Activated CD8-positive, alpha-beta memory T cell treated with anti-CD3 and anti-CD28 coated beads for 24 hours (primary cell): ENCODE data around the gene TSPO2.

ENCODE experiments used
- DNase-seq: peaks from one replicate; pipeline ENCODE4 v3.0.0-alpha.2; 2020

TSPO2 gene

DNA sequence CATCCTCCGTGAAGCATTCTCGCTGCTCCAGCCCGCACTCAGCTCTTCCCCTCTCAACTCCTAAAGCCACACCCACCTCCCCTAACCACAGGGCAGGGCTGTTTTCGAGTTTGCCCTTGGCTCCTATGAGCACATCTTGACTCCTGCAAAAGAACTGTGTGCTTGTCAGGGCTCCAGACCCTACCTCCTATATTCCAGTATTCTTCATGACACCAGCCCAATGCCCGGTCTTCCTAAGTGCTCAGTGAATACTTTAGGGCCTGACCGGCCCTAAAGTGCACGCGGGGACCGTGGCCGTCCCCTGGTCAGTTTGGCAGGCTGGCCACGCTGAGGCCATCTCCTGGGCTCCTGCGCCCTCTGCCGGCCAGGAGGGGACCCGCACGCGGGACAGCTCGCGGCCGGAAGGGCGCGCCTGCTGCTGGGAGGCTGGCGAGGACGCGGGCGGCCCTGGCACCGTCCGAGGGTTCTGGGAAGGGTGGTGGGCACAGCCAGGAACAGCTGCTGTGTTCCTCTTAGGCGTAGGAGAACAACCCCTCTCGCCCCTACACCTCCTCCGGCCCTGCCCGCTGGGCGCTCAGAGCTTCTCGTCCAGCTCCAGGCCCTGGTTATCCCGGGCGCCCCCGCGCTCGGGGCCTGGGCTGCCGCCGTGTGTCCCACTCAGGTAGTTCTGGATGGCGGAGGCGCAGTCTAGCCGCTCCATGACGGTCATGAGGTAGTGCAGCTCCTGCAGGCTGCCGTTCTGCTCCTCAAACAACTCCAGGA lies 14.3 kb upstream of the TSPO2 start:
- DNase-seq, result peak; percentile 94

- no peak for DNase-seq
Observed at GRCh38 chr6:41028561-41029412, 13.5 kb upstream of the TSPO2 start.

DNA sequence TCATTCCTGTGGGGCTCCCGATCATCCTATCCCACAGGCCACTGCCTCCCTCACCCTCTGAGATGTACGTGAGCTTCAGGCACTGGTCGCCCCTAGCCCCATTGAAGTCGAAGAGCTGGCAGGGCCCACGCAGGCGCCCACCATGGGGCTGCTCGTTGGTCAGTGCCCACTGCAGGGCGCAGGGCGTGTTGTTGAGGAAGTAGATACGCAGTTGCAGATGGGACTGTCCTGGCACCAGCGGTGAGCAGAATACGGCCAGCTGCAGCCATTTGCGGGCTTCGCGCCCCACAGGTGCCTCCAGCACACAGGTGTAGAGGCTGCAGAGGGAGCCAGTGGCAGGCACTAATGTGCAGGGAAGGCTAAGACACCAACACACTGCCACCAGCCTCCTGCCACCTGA lies 9.4 kb upstream of the TSPO2 start:
- DNase-seq, result no peak

GRCh38 chr6:41033776-41034175 lies 8.5 kb upstream of the TSPO2 start:
- DNase-seq, result no peak

- no peak for DNase-seq
Observed at GRCh38 chr6:41036186-41036585, 6.1 kb upstream of the TSPO2 start.

DNA sequence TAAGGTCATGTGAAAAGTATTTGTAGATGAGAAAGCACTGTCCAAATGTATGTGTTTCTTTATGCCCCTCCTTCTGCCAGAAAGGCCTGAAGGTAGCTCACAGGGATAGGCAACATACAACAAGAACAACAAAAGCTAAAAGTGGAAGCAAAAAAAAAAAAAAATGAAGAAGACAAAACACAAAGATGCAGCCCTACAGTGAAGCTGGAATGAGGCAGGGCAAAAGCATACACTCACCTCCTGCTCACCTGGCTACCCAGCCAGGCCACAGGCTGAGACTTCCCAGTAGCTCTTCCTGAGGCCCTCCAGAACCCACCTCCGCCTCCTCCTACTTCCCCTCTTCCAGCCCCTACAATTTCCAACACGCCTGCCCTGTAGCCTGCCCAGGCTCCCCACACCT lies 5.7 kb upstream of the TSPO2 start:
- no peak for DNase-seq

- no peak for DNase-seq
Observed at GRCh38 chr6:41037107-41037900, 5.0 kb upstream of the TSPO2 start.

- DNase-seq, result no peak
Observed at GRCh38 chr6:41038205-41038604, 4.1 kb upstream of the TSPO2 start.

DNA sequence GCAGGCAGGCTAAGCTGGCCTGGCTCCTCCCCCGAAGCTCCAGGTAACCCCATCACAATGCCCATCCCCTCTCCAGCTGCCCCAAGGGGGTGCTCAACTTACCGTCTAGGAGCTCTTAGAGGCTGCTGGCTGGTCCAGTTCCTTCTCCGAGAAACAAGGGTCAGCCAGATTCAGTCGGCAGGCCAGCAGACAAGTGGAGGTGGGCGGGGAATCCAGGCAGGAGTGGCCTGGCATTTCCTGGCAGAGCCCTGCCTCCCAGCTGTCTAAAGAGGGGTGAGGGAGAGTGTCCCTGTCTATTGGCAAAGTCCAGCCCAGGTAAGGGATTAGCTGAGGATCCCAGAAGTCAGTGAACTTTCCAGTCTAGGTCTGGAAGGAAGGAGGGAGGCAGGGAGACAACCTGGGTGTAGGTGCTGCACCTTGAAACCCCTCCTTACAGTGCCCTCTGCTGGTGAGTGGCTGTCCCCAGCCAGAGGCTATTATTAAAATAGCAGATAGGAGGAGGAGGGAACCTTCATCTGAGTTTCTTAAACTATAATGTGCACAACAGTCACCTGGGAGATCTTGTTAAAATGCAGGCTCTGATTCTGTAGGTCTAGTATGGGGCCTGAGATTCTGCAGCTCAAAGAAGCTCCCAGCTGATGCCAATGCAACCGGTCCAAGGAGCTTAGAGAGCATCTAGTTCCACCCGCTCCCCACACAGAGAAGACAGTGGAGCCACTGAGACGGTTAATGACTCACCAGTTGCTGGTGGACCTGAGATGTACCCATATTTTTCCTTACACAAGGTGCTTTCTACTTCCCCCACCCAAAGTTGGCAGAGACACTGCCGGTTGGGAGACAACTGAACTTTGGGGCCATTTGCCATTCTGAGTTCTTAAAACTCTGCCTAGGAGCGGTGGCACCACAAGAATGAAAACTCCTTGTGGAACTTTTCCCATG lies 2.9 kb upstream of the TSPO2 start, which contains the start of gene UNC5CL:
Gene UNC5CL (minus strand): TSS at position 162 of the 939 bp plus-strand sequence. CDS start 4,147 bp downstream, outside the sequence.
- DNase-seq, result peak; percentile 70

DNA sequence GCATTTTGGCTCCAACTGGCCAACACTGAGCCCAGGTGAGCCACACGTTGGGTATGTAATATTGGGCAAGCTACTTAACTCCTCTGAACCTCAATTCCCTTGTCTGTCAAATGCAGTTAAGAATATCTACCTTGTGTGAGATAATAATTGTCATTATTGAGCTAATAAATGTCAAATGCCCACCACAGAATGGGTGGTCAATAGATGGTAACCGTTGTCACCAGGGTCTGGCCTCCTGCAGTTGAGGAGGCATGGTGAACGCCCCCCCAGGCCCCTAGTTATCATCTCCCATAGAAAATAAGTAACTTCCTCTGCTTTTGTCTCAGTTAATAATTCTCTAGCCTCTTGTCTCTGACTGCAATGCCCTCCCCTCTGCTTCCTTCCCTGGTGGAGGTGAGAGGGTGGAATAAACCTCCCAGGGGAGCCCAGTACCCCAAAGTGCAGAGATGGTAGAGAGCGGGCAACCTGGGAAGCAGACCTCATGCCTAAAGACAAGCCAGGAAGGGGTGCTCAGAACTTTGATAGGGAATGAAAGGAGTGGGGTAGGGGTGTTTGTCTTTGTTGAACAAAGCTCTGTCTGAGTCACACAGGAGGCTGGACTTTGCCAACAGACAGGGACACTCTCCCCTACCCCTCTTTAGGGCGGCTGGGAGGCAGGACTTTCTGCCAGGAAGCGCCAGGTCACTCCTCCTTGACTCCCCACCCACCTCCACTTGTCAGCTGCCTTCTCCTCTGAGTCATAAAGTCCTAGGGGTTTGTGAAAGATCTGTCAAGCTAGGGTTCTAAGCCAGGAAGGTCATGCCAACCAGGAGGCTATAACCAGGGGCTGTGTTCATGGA lies 1.9 kb upstream of the TSPO2 start:
- DNase-seq, result no peak

DNA sequence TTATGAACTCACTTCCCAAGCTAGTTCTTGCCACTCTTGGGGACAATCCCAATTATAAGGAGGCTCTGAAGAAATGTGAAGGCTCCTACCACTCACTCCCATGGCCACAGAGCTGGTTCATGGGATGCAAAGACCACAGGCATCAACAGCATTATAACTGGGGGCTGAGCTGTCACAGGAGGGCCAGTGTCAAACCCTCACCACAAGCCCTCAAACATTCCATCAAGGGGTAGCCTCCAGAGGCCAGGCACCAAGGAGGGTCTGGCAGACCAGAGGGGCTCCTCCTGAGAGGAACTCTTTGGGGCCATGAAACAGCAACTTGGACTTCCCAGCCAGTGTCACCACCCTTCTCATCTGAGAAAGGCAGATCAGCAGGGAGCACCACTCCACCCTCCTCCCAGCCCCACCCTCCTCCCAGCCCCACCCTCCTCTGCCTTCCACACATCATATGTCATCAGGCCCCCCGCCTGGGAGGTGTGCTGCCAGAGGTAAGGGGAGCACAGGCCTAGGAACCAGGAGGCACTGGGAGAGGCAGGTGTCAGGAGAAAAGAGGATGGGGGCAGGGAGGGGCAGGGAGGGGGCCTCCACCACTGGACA lies 1.2 kb upstream of the TSPO2 start:
- DNase-seq, result no peak

DNA sequence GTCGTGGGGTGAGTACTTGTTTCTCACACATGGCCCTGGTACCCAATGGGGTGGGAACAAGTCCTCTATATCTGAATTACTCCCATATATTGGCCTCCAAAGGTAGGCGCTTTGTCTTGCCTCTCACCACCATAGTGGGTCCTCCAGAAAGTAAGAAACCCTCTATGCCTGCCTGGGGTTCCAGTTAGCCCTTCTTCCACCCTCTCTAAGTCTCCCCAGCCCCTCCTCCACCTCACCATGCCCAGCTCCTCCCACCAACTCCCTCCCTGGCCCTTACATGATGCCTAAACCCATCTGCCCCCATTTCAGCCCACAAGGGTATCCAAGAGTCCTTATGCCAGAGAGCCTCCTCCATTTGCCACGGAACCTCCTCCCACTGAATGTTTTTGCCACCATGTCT lies 884 bp downstream of the TSPO2 start:
- no peak for DNase-seq

DNA sequence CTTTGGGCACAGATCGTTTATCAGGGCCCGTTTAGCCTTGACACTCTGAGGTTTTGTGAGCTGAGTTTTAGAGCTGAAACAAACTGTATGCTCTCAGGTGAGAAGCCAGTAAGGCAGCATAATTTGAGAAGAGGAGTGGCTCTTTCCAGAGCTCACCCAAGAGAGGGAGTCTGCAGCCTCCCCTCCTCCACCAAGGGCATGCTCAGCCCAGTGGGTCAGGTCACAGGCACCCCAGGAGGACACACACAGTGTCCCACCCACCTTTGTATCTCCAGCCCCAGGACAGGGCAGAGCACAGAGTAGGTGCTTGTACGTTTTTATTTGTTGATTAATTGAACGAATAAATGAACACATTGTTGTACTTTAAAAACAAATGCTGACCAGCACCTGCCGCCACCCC lies 3.4 kb downstream of the TSPO2 start:
- DNase-seq, result peak; percentile 17

- peak; percentile 13 for DNase-seq
Observed at GRCh38 chr6:41046084-41046483, 3.8 kb downstream of the TSPO2 start.

DNA sequence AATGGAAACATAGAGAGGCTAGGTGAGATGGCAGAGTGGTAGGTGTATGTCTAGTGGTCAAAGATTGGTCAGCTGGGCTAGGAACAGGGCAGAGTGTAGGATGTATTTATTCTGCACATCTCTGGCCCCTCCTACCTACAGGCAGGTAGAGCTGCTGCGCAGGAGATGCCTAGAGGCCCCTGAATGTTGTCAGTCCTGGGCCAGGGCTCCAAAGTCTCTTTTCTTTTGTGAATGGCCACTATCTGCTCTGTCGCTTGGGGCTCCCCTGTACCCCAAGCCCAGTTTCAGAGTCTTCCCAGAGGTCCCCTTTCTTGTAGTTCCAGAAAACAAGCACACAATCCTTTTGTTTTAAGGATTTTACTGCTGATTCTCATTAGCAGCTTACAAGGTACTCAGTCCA lies 5.0 kb downstream of the TSPO2 start:
- DNase-seq, result no peak

GRCh38 chr6:41047745-41048732 lies 5.8 kb downstream of the TSPO2 start:
- DNase-seq, result no peak

- no peak for DNase-seq
Observed at GRCh38 chr6:41049521-41049920, 7.3 kb downstream of the TSPO2 start.

GRCh38 chr6:41049955-41050354 lies 7.7 kb downstream of the TSPO2 start:
- no peak for DNase-seq

DNA sequence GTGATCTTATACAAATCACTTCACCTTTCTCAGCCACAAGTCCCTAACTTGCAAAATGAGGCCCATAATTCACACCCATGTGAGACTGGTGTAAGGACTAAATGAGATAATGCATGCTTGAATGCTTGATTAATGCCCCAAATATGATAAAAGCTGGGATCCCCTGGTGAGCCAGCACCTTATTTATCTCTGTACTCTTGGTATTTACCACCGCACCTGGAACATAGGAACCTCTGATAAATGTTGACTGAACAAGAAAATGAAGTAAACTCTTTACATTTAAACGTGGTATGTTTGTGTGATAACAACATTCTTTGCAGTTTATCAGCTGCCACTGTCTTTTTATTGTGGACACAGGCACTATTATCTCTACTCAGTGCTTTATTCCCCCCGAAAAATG lies 8.3 kb downstream of the TSPO2 start:
- DNase-seq, result no peak
